Measurements from ENCODE around the gene PEMT.

- TF ChIP-seq CTCF (IDR thresholded peaks at IDR 0.05) (no peak), POLR2A (IDR thresholded peaks at IDR 0.05) (no peak)
Observed at GRCh38 chr17:17605083-17605728, 13.7 kb upstream of the PEMT start.

All from adrenal gland (tissue), 5 donors.